ENCODE results near the gene LMBRD2.

Gene LMBRD2

GRCh38 chr5:36125868-36126267, 25.8 kb downstream of the LMBRD2 start:
- TF ChIP-seq CTCF (IDR thresholded peaks at IDR 0.05; ENCODE audit: control insufficient read depth, insufficient read depth, low read depth, low read length, missing control alignments): no peak
- H3K4me3 ChIP-seq (ENCODE audit: control insufficient read depth, low read depth, low read length): no peak overlapping the region
- DNase-seq (ENCODE audit: low read depth): no peak

GRCh38 chr5:36111238-36111637, 40.4 kb downstream of the LMBRD2 start:
- DNase-seq (ENCODE audit: low read depth): no peak
- H3K4me3 ChIP-seq (ENCODE audit: control insufficient read depth, low read depth, low read length): no peak overlapping the region
- no peak for TF ChIP-seq CTCF (IDR thresholded peaks at IDR 0.05; ENCODE audit: control insufficient read depth, insufficient read depth, low read depth, low read length, missing control alignments)

GRCh38 chr5:36108758-36109460, 42.8 kb downstream of the LMBRD2 start:
- DNase-seq (ENCODE audit: low read depth): no peak
- TF ChIP-seq CTCF (IDR thresholded peaks at IDR 0.05; ENCODE audit: control insufficient read depth, insufficient read depth, low read depth, low read length, missing control alignments): no peak
- no peak overlapping the region for H3K4me3 ChIP-seq (ENCODE audit: control insufficient read depth, low read depth, low read length)

- no peak for DNase-seq (ENCODE audit: low read depth)
- no peak overlapping the region for H3K4me3 ChIP-seq (ENCODE audit: control insufficient read depth, low read depth, low read length)
- TF ChIP-seq CTCF (IDR thresholded peaks at IDR 0.05; ENCODE audit: control insufficient read depth, insufficient read depth, low read depth, low read length, missing control alignments): no peak
Observed at GRCh38 chr5:36105819-36106218, 45.9 kb downstream of the LMBRD2 start.

- DNase-seq (ENCODE audit: low read depth): no peak
- TF ChIP-seq CTCF (IDR thresholded peaks at IDR 0.05; ENCODE audit: control insufficient read depth, insufficient read depth, low read depth, low read length, missing control alignments): no peak
- no peak overlapping the region for H3K4me3 ChIP-seq (ENCODE audit: control insufficient read depth, low read depth, low read length)
Observed at GRCh38 chr5:36099748-36100147, 51.9 kb downstream of the LMBRD2 start.

GRCh38 chr5:36096486-36096885, 55.2 kb downstream of the LMBRD2 start:
- DNase-seq (ENCODE audit: low read depth): no peak
- H3K4me3 ChIP-seq (ENCODE audit: control insufficient read depth, low read depth, low read length): no peak overlapping the region
- TF ChIP-seq CTCF (IDR thresholded peaks at IDR 0.05; ENCODE audit: control insufficient read depth, insufficient read depth, low read depth, low read length, missing control alignments): no peak

Data from AG09309 (cell line).